H1 (cell line): ENCODE data around the gene FRK. TPM values are rescaled to one million over a fixed set of nuclear protein-coding genes. Genes with fewer than 3 reads are reported as not detected.

Source experiments
- JUND ChIP-seq: IDR thresholded peaks from 2 replicates; pipeline ENCODE4 v1.6.1; 2011; ENCODE audit warnings: mild to moderate bottlenecking, improper control_type of control experiment, low read length
- KDM5A ChIP-seq: fragments of 200-600 bp; IDR thresholded peaks from 2 replicates; pipeline ENCODE4 v1.7.1; 2012; ENCODE audit warnings: mild to moderate bottlenecking, low read length, inconsistent platforms, mixed read lengths
- TCF12 ChIP-seq: IDR thresholded peaks from 2 replicates; pipeline ENCODE4 v1.6.1; 2011; ENCODE audit warnings: low read depth, mild to moderate bottlenecking, low read length
- TEAD4 ChIP-seq: IDR thresholded peaks from 2 replicates; pipeline ENCODE4 v1.6.1; 2012; ENCODE audit warnings: low read depth, low read length, inconsistent platforms, mixed read lengths
- polyA plus RNA-seq, 7 experiments: library from polyadenylated mRNA; depleted of rRNA in 3 of 7; stranded (reverse) in 5 of 7; unstranded in 2 of 7; fragments of >200 nt in 5 of 7; fragments of 200-250 nt in 2 of 7; gene quantifications; 1 replicate in 5 of 7; 2 replicates in 1 of 7; 4 replicates in 1 of 7; pipeline versions ENCODE4 v1.2.1 to v1.2.3, GENCODE V29; 2011 to 2013; ENCODE audit warnings: missing spikeins in 2 of 7, mixed read lengths in 2 of 7
- total RNA-seq: library from RNA; stranded (reverse); fragmentation: NEBNext Ultra II Directional; extraction: Animal tissue kit (Norgen Biotek cat#: 25700); gene quantifications from 2 replicates; pipeline ENCODE4 v1.2.1, GENCODE V29; 2021

FRK gene
- total and polyA plus RNA-seq, 2 of the 8 experiments (the other 6 are each of a cell fraction or from before 2014, with no cell fraction given) = 0.11 to 0.24 TPM

- TF ChIP-seq JUND (no peak), KDM5A (no peak), TEAD4 (no peak), TCF12 (no peak)
Measured at GRCh38 chr6:116051244-116051643, 9.4 kb downstream of the FRK start (continued).
